Bronchial epithelial cell (primary cell): ENCODE results near the gene AGPAT3. TPM values are rescaled to one million over a fixed set of nuclear protein-coding genes. Genes with fewer than 3 reads are reported as not detected.

Source experiments
- DNase-seq: peaks from one replicate; pipeline ENCODE4 v3.0.0-alpha.2; 2010; ENCODE audit warnings: low read depth
- FAIRE-seq: peaks from 2 replicates; lab custom pipeline; 2011; peaks lifted over from hg19 to GRCh38; lab: Jason Lieb, UNC
- H3K27me3 ChIP-seq: 2 replicates; pipeline ENCODE4 v1.5.1; 2011; ENCODE audit warnings: low read length; ENCODE audit not compliant: control insufficient read depth, insufficient read depth
- H3K36me3 ChIP-seq: 2 replicates; pipeline ENCODE4 v1.5.1; 2011; ENCODE audit warnings: low read length; ENCODE audit not compliant: control insufficient read depth, insufficient read depth
- H3K4me3 ChIP-seq: 2 replicates; pipeline ENCODE4 v1.5.1; 2011; ENCODE audit warnings: mild to moderate bottlenecking, low read depth, low read length, control low read depth
- CTCF ChIP-seq: IDR thresholded peaks from 2 replicates; pipeline ENCODE4 v1.5.1; 2011; ENCODE audit warnings: mild to moderate bottlenecking, moderate library complexity, low read length, control low read depth, inconsistent platforms; ENCODE audit not compliant: insufficient read depth, severe bottlenecking
- total RNA-seq: library from RNA; depleted of rRNA; stranded (reverse); fragments of >200 nt; gene quantifications from 2 replicates; pipeline ENCODE4 v1.2.1, GENCODE V29; 2014

Gene AGPAT3
- total RNA-seq, 1 donor from 2014 or later, result 40.5 TPM

GRCh38 chr21:43832158-43832550 is 32.9 kb upstream of the AGPAT3 start:
- Histone ChIP-seq H3K36me3 (no peaks in the 10 kb centered on the region), H3K4me3 (no peak overlapping the region), H3K27me3 (no peaks in the 10 kb centered on the region)
- FAIRE-seq, result no peak
- no peak for TF ChIP-seq CTCF
- no peak for DNase-seq

GRCh38 chr21:43832648-43833047 is 32.4 kb upstream of the AGPAT3 start:
- no peak for DNase-seq
- FAIRE-seq, result no peak
- H3K4me3 ChIP-seq, result no peak overlapping the region
- no peak for TF ChIP-seq CTCF
- H3K27me3 ChIP-seq, result no peaks in the 10 kb centered on the region
- no peaks in the 10 kb centered on the region for H3K36me3 ChIP-seq

- Histone ChIP-seq H3K4me3 (no peak overlapping the region), H3K27me3 (no peaks in the 10 kb centered on the region), H3K36me3 (no peaks in the 10 kb centered on the region)
- DNase-seq (no peak), FAIRE-seq (no peak)
- no peak for TF ChIP-seq CTCF
Measured at GRCh38 chr21:43834146-43834905, 30.7 kb upstream of the AGPAT3 start.

GRCh38 chr21:43835050-43835449 is 30.0 kb upstream of the AGPAT3 start:
- DNase-seq (no peak), FAIRE-seq (no peak)
- no peak overlapping the region for H3K4me3 ChIP-seq
- TF ChIP-seq CTCF, result no peak
- H3K36me3 ChIP-seq, result no peaks in the 10 kb centered on the region
- H3K27me3 ChIP-seq, result no peaks in the 10 kb centered on the region

- FAIRE-seq (no peak), DNase-seq (no peak)
- H3K36me3 ChIP-seq, result no peaks in the 10 kb centered on the region
Measured at GRCh38 chr21:43835861-43836260, 29.2 kb upstream of the AGPAT3 start.

More at GRCh38 chr21:43835861-43836260, 29.2 kb upstream of the AGPAT3 start:
- no peaks in the 10 kb centered on the region for H3K27me3 ChIP-seq
- TF ChIP-seq CTCF, result no peak
- no peak overlapping the region for H3K4me3 ChIP-seq
